Left forelimb (tissue), 1 donor: Measurements from ENCODE around the gene TMEM40.
"Not testable (repeated sequence)": the region's sequence is repeated elsewhere in the genome, so short reads cannot be mapped to it uniquely, and the experiment has no call there.

Experiments
- DNase-seq: peaks from one replicate; pipeline ENCODE4 v3.0.0-alpha.2; 2018; ENCODE audit warnings: low spot score

TMEM40 gene

DNA sequence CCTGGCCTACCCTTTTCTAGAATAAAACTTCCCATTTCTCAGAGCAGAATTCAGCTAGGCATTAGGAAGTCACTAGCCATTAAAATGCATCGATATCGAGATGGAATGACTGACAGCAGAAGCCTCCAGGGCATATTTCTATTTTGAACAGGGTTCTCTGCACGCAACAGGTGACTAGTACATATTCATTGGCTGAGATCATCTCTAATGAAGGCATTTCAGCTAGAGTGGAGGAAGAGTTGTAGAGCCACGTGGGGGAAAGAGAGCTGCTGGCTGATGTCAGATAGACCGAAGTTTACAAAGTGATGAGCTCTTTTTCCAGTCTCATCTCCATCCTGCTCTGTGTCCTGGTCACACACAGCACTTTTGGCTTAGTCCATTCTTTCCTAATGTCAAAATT, 7.5 kb downstream of the TMEM40 start:
- DNase-seq: no peak

DNA sequence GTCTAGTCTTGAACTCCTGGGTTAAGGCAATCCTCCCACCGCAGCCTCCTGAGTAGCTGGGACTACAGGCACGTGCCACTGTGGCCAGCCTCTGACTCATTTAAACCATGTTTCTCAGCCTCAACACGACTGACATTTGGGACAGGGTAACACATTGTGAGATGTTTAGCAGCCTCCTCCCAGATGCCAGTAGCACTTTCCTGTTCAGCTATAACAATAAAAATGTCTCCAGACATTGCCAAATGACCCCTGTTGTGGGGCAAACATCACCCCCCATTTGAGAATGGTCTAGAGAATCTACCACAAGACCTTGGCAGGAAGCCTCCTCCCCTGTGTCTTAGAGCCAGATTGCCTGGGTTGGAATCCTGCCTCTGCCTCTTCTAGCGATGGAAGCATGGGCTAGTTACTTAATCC, 8.4 kb downstream of the TMEM40 start:
- DNase-seq: no peak

DNA sequence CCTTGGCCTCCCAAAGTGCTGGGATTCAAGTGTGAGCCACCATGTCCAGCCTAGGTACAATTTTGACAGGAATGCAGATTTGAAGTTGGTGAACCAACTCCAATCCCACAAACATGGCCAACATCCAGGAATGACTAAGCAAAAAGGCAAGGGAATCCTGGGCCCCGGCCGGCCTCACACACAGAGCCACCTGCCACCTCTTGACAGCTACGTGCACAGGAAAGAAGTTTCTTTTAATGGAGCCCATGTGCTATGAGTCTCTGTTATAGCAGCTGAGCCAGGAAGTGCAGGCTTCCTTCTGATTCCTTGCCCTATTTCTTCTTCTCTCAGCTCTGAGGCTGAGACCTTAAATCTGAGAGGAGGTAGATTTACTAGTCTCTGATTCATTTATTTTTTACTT, 8.8 kb downstream of the TMEM40 start:
- DNase-seq: no peak

DNA sequence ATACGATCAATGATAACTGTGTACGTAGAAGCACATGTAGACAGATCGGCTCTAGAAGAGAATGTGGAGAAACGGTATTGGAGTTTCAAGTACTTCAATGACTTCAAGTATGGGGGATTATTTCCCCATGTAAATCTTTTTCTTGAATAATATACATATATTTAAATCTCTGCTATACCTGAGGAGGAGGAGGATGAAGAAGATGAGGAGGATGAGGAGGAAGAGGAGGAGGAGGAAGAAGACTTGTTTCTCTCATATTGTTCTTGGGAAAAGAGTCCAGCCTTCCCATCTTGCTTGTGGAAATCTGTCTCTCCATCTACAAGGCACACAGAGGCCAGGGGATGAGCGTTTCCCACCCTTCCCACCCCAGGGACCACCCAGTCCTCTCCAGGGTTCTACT, 10.6 kb downstream of the TMEM40 start:
- no peak for DNase-seq

DNA sequence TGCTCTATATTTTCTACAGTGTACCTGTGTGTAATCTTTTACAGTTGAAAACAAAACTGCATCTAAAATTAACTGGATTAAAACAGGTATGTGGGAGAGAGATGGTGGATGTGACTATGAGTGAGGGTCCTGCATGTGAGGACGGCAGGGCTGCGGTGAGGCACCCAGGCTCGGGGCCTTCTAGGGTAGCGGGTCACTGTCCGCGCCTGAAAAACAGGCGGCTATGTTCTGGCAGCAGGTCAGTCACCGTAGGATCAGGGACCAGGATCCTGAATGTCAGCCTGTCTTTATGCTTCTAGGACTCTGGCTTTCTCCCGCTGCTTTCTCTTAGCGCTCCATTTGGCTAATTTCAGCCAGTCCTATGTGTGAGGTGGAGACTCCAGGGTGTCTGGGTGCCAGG, 12.6 kb downstream of the TMEM40 start:
- DNase-seq: no peak

DNA sequence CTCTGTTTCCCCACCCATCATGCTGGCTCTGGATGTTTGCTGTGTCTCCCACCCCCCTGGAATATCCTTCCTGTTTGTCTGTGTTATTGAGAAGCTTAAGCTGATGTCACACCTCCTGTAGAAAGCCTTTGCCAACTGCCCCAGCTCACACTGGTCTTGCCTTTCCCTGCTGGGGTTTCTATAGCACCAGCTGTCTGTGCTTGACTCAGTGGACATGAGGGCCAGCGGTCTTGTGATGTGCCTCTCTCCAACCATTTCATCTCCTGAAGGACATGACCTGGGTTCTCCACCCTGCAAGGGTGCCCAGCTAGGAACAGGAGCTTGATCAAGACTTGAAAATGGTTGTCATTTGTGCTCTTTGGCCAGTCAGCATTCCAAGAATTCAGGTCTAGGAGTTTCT, 14.7 kb downstream of the TMEM40 start:
- DNase-seq: no peak

DNA sequence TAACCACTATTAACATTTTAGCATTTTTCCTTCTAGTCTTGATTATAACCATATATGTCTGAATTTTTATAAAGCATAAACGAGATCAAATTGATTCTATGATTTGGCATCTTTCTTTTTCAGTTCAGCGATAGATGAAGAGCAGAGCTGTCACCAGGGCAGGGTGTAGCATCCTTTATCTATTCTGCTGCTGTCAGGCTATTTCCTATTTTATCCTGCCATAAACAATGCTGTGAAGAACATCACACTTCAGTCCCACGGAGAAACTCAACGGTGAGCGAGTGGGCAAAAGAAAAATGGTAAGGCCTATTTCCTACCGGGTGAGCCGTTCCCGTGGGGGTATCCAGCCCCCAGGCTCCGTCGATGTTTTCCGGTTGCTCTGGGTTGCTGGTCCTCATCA, 15.5 kb downstream of the TMEM40 start:
- DNase-seq: no peak

DNA sequence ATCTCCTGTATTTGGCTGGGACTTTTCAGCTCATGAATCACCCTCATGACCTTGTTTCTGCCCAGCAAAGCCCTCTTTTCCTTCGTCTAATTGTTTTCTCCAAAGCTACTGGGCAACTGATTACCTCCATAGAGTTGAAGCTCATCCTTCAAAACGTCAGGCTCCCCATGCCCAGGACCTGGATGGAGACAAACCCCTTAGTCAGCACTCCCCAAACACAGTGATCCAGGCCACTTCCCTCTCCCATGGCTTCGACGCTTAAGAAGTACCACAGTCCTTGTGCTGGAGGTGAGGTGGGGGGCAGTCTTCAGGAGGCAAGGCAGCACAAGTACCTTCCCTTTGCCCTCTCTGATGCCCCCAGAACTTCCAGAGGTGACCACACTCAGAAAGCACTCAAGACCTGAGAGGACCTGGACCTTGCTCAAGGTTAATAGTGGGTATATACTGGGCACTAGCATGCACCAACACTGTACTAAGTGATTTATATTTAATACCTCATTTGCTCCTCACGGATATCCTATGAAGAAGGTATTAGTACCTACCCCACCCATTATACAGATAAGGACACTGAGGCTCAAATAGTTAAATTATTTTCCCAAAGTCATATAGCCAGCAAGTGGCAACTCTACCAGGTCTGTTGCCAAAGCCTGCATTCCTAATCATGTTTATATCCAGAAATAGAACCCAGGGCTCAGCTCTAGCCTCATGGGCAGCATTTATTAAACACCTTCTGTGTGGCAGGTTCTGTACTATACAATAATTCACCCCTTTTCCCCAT, 16.5 kb downstream of the TMEM40 start:
- no peak for DNase-seq

DNA sequence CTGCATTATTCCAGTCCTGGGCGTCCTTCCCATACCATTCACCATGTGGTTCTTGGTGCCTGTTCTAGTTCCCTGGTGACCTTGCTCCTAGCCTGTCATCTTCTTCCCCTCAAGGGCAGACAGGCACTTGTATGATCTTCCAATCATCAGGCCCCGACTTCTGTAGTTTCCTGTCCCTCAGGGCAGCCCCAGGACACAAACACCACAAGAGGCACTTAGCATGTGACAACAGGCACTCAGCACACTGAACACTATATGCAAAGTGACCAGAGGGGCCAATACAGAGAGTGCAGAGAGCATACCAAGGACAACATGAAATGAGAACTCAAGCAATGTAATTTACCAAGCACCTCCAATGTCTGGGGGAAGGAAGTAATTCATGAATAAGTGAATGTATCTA, 17.9 kb downstream of the TMEM40 start:
- no peak for DNase-seq

DNA sequence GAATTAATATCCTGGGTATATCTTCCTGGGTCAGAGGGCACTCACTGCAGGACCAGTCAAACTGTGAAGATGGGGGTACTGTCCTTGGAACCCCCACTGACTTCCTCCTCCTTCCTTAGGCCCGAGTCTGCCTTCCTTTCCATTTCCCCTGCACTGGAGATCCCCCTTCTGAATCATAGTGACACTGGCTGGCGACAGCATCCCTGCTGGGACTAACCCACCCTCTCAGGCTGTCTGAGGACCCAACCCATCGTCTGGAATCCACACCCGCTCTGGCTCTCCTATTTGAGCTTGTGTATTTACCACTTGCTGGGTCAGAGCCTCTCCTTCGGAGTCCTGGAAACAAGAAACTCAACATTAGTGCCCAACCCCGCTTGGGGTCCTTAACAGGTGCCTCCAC, 21.2 kb downstream of the TMEM40 start:
- DNase-seq: no peak

DNA sequence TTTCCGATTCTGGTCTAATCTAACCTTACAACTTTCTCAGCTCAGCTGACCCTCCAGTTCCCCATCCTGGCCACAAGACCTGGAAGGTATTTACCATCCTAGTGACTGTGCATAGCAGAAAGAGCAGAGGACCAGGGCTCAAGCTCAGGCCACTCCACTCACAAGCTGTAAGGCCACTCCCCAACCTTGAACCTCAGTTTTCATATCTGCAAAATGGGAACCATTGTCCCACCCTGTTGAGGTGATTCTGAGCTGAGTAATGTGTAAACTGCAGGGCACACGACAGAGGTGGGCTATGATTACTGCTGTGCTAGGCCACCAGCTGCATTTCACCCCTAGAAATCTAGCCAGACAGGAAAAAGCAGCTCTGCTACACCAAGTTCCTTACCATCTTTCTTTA, 21.7 kb downstream of the TMEM40 start:
- no peak for DNase-seq

DNA sequence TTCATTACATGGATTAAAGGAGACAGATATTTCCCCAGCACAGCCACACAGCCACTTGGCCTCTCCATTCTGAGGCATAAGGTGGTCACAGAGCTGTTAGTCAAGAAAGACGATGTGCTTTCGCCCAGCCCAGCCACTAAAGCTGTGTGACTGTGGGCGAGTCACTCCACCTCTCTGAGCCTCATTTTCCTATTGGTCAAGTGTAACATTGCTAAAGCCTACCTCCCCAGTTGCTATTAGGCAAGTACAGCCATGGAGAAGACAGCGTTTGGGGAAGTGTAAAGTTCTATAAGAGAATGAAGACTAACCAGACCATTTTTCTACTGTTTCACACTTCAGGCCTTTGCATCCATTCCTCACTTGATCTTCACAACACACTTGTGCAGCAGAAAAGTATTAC, 24.1 kb downstream of the TMEM40 start:
- DNase-seq: no peak

DNA sequence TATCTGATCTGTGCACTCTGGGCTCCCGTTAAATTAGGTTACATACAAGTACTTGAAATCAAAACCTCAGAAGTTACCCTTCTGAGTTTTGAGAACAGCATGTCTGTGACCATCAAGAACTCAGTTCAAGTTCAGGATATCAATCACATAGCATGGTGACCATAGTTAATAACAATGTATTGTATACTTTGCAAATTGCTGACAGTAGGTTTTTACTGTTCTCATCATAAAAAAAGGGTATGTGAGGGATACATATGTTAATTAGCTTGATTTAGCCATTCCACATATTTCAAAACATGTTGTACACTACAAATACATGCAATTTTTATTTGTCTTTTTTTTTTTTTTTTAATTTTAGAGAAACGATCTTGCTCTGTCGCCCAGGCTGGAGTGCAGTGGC, 25.5 kb downstream of the TMEM40 start:
- DNase-seq: no peak

DNA sequence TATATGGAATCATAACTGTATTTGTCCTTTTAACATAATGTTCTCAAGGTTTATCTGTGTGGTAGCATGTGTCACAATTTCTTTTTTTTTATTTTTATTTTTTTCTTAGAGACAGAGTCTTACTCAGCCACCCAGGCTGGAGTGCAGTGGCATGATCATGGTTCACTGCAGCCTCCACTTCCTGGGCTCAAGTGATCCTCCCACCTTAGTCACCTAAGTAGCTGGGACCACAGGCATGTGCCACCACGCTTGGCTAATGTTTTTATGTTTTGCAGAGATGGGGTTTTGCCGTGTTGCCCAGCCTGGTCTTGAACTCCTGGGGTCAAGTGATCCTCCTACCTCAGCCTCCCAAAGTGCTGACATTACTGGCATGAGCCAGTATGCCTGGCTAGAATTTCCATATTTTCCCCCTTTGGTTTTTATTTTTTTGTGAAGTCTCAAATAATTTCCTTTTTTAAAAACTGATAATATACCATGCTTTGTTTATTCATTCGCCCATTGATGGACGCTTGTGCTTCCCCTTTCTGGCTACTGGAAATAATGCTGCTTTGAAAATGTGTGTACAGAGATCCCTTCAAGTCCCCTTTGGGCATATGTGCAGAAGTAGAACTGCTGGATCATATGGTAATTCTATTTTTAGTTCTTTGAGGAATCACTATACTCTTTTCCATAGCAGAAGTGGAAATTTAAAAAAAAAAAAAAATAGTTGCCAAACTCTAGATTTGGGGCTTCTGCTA, 28.4 kb downstream of the TMEM40 start:
- no peak for DNase-seq

DNA sequence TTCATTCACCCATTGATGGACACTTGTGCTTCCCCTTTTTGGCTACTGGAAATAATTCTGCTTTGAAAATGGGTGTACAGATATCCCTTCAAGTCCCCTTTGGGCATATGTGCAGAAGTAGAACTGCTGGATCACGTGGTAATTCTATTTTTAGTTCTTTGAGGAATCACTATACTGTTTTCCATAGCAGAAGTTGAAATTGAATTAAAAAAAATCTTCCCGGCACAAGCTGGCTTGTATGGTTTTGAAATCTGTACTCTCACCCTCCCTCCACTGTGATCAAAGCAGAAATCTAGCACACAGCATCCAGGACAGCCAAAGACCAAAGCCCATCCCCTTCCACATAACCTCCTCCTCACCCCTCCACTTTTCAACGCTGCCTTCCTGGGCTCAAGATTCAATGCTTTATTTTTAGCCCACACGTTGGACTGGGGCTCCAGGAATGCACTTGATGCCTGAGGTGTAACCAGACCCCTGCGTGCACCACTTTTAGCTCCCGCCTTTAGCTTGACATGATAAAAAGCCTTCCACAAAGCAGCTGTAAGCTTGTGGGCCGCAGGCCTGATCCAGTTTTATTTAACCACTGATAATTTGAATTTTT, 29.9 kb downstream of the TMEM40 start:
- peak; percentile 68 for DNase-seq

DNA sequence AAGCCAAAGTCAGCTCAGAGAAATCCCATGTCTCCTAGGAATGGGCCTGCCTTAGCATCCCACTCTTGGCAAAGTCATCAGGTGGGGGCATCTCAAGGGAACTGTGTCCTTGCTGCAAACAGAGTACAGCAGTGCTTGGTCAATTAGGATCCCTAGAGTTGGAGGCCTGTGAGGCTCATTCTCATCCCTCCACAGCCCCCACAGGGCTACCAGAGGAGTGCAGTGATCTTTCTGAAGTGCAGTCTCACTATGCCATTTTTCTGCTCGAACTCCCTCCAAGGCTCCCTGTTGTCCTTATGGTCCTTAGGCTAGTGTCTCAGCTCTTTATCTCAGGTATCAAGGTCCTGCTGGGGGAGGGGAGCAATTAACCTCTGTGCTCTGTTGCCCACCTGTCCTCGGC, 31.1 kb downstream of the TMEM40 start:
- DNase-seq: no peak

DNA sequence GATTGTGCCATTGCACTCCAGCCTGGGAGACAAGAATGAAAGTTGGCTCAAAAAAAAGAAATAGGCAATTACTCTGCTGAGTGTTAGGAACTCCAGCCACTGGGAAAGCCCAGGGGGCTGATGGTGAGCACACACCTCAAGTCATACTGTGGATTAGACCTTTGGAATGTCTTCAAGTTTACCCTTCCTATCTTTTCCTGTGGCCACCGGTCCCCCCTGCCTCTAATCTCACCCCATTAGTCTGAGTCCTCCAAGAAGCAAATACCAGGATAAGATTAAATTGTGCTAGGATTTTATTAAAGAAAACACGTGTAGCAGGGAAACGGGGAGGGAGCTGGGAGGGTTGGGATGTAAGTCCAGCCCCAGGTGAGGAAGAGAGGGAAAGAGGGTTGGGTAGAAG, 31.6 kb downstream of the TMEM40 start:
- no peak for DNase-seq

DNA sequence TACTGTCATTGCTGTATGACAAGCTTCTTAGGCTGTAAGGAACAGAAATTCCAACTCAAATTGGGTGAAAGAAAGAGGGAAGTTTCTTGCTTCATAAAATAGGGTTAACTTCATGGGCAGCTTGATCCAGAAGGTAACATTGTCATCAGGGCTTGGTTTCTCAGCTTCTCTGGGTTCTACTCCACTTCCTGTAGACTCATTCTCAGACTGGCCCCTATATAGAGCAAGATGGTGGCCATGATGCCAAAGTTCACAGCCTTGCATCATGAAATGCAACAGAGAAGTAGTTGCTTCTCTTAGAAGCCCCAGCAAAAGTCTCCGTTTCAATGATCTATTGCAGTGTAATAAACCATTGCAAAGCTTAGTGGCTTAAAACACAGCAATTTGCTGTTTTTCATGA, 33.6 kb downstream of the TMEM40 start:
- no peak for DNase-seq

DNA sequence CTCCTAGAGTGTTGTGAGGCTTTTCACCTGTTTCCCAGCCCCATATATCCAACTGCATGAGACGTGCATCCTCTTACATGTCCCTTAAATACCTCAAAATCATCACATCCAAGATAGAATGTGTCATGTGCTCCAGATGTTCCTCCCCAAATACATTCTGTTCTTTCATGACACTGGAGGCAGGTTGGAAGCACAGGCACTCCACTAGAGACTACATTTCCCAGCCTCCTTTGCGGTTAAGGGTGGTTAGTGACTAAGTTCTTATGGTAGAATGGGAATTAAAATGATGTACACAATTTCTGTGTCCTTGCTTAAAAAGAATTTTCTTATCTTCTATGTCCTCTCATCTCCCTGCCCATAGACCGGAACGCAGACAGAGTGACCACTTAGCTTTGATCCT, 34.3 kb downstream of the TMEM40 start:
- no peak for DNase-seq

DNA sequence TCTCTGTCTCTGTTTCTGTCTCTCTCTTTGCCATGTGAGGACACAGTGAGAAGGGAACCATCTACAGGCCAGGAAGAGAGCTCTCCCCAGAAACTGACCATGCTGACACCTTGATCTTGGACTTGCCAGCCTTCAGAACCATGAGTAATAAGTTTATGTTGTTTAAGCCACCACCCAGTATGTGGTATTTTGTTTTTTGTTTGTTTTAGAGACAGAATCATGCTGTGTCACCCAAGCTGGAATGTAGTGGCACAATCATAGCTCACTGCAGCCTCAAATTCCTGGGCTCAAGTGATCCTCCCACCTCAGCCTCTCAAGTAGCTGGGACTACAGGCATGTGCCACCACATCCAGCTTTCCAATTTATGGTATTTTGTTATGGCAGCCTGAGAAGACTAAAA, 35.7 kb downstream of the TMEM40 start:
- not testable (repeated sequence) for DNase-seq

DNA sequence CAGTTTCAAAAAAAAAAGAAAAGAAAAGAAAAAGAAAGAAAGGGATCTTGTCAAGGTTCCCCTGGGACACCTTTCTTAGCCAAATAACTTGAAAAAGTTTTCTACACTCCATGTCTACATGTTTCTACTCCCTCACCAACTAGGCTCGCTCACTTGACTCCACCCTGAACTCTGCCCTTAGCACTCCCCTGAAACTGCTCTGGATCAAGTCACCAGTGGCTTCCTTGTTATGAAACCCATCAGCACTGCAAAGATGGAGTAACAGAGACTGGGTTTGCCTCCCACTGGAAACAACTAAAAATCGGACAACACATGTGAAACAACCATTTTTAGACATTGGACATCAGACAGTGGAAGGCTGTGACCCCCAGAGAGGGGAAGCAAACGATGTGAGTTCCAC, 36.8 kb downstream of the TMEM40 start:
- DNase-seq: no peak

DNA sequence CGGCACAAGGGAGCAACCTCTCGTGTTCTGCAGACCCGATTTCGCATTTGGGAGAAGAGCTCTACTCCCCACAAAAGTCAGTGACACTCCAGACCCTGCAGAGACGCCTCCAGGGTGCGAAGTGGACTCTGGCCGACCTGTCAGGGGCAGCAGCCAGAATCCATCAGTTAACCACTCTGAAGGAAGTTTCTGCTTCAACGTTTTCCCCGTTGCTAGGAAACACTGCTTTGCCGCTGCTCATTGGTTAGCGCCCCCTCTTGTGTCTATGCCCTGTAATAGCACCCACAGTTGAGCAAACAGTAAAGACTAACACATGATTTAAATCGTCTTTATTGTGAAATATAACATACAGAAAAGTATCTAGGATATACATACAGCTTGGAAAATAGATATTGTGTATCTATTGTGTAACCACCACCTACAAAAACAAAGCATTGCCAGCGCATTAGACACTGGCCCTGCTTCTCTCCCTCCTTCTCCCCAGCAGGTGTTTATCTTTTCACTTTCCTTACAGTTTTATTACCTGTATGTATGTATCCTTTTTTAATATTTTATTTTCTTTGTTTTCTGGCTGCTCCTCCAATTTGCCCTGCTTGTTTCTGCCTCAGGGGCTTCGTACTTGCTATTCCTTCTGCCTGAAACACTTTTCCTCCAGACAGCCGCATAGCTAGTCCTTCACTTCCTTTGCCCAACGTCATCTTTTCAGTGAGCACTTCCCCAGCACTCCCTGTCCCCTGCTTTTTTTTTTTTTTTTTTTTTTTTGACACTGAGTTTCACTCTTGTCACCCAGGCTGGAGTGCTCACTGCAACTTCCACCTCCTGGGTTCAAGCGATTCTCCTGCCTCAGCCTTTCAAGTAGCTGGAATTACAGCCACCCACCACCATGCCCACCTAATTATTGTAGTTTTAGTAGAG, 38.8 kb downstream of the TMEM40 start:
- peak; percentile 90 for DNase-seq
